Hematopoietic multipotent progenitor cell treated with erythropoietin and hydrocortisone succinate and interleukin-3 and kit ligand, for 15 days (in vitro differentiated cells): ENCODE measurements around the gene ANKRD33B.
"Not testable (repeated sequence)": the region's sequence is repeated elsewhere in the genome, so short reads cannot be mapped to it uniquely, and the experiment has no call there.

Source experiments
- DNase-seq: peaks from one replicate; pipeline ENCODE4 v3.0.0-alpha.2; 2015; ENCODE audit warnings: low spot score

ANKRD33B gene

DNA sequence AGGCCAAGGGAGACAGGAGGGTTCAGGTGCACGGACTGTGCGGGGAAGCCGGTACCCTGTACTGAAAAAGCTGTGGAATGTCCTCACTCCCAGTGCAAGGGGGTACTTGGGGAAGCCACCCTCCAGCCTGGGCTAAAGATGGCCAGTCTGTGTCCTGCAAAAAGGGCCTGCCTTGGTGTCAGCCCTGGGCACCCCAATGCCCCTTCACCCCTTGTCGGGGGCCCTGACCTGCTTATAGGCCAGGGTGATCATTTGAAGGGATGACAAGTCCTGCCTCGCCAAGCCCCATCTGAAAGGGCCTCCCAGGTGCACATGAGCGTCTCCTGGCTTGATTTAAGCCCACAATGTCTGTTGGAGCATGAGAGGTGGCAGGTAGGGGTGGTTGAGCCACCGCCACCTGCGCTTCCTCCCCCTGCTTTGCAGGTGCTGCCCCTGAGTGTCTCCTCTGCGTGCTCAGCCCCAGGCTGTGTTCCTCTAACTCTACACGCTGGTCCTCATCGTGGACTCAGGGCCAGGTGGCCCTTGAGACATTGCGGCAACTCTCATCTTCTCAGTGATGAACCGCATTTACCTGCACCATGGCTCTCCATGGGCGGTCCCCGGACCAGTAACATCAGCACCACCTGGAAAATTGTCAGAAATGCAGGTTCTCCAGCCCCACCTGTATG, 97.0 kb downstream of the ANKRD33B start:
- DNase-seq: no peak

DNA sequence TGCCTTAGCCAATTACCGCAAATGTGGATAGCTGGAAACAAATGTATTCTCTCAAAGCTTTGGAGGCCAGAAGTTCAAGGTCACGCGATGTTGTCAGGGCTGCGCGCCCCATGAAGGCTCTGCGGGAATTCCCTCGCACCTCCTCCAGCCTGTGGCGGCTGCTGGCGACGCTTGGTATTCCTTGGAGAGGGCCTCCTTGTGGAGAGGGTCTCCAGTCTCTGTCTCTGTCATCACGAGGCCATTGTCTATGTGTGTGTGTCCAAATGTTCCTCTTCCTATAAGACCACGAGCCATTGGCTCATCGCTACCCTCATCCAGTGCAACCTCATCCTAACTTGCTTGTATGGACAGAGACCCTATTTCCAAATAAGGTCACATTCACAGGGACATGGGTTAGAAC, 97.5 kb downstream of the ANKRD33B start:
- no peak for DNase-seq

DNA sequence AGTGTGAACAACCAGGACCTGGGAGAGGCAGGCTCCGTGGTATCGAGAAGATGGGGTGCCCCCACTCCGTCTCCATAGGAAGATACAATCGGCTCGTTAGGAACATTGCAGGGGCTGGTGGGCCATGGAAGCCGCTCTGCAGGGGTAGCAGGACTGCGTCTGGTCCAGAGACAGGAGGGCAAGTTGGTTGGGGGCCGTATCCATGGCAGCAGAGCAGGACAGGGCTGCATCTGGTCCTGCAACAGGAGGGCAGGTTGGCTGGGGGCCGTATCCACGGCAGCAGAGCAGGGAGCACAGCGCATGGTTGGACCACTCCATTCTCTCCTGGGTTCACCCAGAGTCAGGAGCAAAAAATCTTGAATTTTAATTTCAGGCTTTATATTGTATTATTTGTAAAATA, 98.2 kb downstream of the ANKRD33B start:
- no peak for DNase-seq

DNA sequence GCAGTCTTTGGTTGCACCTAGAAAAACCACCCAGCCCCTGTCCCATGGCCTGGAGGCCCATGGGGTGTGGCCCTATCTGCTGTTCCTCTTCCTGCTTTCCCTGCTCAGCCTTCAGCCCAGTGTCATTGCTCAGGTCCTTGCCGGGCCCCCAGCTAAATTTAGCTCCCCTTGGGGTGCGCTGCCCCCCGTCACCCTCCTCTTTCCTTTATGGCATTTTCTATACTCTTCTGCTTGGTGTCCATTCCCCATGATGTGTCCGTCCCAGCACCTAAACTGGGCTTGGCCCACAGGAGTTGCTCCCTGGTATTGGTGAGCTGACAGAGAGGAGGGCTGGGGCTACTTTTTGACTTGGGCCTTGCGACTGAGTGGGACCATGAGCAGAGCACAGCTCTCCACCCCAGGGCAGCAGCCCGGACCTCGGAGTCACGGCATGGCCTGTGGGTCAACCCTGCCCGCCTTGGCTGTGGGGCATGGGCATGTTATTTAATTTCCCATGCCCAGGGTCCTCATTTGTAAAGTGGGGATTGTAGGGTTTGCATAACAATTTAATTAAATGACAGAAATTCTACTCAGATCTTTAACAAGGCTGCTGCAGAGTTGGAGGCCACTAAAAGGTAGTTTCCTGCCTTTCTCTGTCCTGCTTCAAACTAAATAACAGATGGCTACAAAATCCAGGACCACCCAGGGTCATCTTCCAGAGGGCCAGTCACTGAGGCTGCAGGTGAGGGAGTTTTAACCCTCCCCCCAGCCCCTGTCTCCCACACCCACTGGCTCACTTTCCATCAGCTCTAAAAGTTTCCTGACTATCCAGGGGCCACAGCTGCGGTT, 99.0 kb downstream of the ANKRD33B start:
- DNase-seq: no peak

DNA sequence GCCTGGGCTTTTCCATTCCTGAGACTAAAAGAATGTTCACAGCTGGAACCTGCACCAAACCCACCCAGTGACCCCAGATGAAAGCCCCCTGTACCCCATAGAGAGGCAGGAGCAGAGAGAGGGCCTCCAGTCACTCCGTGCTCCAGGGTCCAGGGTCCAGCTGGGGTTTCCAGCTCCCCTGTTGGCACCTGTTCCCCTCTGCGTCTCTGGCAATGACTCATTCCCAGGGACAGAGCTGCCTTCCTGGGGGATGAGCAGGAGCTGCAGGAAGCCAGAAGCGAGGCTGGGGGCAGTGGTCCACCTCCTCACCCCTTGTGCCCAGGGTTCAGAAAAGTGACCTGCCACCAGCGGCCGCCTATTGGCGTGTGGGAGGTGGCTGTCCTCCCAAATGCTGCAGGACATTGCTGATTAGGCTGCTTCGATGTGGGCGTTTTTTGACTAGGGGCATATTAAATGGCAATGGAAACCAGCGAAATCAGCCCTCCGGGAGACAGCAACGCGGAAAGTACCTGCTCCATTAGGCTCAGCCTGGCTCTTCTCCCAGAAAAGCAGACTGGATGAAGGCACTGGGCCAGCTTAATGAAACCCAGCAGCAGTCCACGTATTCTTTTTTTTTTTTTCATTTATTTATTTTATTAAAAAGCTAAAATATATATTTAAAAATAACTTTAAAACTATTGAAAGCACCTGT, 99.8 kb downstream of the ANKRD33B start:
- no peak for DNase-seq

DNA sequence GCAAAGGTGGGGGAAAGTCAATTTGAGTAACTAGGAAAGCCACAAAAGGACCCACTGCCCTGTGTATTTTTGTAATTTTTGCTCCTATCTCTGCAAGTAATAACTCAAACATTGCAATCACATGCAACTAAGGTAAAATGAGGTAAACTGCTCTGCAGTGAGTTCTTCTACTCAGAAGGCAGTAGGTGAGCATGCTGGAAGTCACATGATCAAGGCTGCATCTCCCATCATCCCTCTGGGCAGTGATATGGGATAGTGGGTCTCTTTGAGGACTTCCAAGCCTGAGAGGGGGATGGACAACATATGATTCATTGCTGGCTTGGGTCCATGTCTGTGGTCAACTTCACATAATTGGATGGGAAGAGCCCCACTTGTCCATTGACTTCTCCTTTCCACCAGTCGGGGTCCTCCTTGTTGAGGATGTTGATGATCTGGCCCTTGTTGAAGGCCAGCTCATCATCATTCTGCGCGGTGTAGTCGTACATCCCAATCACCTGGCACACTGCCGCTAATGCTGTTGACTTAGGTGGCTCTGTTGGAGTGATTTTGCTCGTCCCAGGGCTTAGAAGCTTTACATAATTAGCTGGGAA, 100.4 kb downstream of the ANKRD33B start:
- DNase-seq: not testable (repeated sequence)

DNA sequence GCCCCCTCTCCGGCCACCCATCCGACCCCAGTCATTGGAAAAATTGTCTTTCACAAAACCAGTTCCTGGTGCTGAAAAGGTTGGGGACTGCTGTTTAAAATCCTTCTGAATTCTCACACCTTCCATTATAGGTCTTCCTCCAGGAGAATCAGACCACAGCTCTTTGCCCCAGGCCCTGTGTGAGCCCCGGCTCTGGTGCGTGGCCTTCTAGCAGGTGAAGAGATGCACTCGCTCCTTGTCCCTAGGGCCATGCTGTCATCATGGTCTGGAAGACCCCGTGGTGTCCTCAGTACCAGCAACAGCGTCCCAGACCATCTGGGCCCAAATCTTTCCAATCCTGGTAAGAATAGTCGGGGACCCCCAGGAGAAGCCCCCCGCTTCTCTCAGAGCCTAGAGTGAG, 101.9 kb downstream of the ANKRD33B start:
- DNase-seq: no peak

DNA sequence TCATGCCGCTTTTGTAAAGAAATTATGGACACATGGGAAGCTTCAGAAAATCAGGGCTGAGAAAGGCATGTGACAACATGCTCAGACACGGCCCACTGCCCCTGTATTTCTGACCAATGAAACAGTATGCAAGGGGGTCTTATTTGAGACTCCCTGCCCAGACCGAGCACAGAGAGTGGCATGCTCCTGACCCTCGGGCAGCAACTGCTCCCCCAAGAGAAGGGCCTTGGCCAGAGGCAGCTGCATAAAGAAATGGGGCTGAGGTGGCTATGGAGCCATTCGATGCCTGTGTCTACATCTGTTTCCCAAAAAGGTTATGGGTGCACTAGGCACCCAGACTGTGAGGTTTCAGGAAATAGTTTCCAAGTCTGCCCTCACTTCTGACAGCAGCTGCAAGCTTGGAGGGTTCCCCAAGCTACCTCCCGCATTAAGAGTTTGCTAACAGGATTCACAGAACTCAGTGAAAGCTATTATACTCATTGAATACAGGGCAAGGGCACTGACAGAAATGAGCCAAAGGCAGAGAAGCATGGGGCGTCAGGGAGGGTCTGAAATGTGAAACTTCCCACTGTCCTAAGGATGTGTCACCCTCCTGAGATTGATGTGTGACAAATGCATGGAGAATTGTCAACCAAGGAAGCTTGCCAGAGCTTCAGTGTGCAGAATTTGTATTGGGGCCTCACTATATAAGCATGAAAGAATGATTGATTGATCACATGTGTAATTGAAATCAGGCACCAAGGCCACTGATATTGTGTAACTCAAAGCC, 102.8 kb downstream of the ANKRD33B start:
- no peak for DNase-seq

DNA sequence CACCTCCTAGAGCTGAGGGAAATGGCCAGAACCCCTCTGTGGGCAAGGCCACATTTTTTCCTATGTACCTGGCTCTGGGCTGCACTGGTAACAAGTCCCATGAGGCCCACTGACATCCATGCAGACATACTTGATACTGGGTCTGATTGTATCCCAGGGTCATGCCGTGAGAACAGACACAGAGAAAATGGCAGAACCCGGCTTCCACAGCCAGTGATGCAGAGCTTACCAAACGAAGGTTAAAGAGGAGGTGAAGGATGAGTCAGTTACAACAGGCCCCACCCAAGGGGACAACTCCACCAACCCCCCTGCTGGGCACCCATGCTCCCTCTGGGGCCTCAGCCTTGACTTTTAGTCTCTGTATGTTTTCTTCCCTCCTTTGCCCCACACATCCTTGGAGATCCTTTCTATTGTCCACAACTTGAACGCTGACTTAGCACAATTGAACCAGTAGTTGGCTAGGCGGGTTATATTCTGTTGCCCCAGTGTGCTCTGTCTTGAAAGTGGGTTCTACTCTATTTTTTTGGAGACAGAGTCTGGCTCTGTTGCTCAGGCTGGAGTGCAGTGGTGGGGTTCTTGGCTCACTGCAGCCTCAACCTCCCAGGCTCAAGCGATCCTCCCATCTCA, 103.7 kb downstream of the ANKRD33B start:
- DNase-seq: no peak

DNA sequence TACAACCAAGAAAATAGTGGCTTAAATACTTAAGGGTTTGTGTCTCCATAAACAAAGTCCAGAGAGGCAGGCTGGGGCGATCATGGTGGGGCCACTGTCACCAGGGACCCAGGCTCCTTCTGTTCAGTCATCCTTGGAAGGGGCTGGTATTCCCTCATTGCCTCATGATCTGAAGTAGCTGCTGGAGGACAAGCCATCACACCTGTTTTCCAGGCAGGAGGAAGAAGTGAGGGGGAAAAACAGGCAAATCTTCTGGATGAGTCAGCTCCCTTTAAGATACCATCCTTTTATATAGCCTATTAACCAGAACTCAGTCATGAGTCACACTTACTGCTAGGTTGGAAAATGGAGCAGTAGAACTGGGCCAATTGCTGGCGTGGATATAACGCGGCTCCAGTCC, 104.8 kb downstream of the ANKRD33B start:
- DNase-seq: no peak

DNA sequence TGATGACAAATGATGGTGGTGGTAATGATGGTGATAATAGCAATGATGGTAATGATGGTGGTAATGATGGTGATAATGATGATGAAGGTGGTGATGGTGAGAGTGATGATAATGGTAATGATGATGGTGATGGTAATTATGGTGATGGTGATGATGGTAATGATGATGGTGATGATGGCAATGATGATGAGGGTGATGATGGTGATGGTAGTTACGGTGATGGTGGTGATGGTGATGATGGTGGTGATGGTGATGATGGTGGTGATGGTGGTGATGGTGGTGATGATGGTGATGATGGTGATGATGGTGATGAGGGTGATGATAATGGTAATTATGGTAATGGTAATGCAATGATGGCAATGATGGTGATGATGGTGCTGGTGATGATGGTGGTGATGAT, 106.1 kb downstream of the ANKRD33B start:
- DNase-seq: no peak

DNA sequence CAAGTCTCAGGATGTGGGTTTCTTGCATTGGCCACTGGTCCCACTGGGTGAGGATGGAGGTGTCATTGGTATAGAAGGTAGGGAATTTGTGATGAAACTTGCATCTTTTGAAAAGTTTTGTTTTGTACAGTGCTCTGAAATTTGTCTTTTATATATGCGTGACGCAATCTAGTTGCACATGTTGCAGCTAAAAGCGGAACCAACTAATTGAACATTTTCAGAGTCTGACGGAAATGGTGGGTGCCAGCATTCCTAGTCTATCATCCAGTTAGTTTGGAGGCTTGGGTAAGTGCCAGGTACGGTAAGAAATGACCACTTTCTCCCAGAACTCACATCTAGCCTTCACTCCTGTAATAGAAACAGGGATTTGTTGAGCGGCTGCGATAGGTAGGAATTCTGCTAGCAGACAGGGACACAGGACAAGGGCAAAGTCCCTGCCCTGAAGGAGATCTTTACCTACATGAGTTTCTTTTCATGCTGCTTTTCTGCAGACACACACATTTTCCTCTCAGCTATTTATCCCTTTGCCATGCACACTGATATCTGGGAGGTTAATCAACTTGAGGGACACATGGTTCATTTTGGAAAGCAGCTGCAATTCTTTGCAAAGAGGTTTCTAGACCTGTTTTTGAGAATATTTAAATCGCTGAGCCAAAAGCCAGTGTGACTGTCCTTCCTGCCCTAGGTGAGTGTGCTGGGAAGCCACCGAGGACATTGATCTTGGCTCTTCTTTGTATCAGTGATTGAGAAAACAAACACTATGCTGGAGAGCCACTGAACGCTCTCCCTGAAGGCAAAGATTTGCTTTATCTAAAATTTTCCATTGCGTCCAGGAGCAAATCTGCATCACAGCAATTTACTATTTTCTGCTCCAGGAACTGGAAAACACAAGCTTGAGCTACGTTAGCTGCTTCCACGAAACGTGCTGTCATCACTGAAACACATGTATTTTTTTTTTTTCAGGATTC, 107.5 kb downstream of the ANKRD33B start:
- DNase-seq: no peak

DNA sequence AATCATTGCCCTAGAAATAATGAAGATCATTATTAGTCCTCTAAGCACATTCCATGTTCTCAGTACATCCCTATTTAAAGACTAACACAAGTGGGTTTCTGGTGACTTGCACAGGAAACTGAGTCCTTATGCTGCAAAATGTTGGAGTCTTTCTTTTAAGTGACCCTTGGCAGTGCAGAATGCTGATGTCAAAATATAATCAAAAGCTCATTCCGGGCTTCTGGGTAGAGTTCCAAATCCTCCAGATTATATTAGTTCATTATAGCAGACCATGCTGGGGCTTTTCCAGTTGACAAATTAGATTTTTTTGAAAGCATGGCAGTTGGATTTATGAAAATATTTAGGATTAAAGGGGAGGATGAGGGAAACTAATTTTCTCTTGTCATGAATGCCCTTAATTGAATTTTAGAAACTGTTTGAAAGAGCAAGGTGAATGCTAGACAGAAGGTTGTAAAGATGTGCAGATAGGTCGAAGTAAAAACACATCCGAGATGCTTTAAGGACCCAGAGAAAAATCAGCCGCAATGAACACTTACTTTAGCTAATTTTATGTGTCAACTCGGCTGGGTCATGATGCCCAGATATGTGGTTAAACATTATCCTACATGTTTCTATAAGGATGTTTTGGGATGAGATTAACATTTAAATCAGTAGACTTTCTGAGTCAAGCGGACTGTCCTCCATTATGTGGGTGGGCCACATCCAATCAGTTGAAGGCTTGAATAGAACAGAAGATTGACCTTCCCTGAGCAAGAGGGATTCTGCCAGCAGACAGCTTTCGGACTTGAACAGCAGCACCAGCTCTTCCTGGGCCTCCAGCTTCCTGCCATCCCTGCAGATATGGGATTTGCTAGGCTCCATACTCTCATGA, 108.5 kb downstream of the ANKRD33B start:
- no peak for DNase-seq

DNA sequence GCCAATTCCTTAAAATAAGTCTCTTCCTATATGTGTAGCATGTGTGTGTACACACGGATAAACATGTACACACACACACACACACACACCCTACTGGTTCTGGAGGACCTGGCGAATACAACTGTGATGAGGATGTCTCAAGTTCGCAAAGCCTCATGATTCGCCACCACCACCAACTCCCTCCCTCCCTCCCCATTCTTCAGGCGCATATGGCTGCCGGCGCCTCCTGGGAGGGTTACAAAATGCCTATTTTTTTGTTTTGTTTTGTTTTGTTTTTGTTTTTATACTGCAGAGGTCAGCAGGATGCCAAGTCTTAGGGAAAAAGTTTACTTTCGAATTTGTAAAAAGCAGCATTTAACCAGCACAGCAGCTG, 109.1 kb downstream of the ANKRD33B start:
- DNase-seq: no peak

DNA sequence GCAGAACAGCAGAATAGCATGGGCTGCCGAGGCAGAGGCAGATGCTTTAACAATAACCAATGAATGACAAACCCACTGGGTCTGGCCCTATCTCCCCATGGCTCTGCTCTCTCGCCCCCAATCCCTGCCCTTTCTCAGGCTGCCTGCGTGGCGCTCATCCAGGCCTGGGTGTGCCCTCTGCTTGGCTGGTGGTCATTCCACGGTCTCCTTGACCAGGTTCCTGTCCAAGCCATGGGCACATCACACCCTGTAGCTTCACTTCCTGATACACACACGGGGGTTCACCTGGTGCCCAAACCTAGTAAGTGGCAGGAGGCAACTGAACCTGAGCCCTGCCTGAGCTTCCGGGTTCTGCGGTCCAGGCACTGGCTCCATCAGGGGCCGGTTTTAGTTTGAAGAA, 109.5 kb downstream of the ANKRD33B start:
- no peak for DNase-seq

DNA sequence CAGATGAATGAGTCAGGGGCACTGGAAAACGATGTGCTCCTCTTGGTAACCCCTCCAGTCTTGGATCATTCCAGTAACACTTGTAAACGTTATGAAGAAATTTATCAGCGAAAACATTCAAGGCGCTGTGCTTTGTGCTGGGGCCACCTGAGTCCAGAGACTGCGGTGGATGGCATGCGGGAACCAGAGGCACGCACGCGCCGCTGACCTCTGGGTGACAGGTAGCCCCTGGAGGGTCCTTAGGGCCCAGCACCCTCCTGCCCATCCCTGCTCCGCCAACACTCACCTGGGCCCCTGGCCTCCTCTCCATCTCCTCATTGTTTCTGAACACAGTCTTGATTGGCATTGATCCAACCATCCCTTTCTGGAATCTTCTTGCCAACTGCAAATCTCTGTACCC, 110.2 kb downstream of the ANKRD33B start:
- no peak for DNase-seq

DNA sequence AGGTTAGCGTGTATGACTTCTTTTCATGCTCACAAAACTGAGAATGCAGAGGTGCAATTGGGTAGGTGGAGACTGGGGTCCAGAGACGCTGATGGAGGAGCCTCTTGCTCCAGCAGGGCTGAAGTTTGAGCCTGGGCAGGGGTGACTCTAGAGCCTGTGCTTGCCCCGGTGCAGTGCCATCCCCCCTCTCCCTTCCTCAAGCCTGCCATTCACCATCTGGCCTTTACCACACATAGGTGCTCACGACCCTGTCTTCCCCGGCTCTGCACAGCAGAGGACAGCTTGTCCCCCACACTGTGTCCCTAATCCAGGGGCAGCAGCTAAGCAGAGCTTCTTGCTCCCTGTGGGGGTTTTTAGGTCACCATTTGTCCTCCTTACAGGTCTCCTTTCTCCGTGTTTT, 110.7 kb downstream of the ANKRD33B start:
- no peak for DNase-seq

DNA sequence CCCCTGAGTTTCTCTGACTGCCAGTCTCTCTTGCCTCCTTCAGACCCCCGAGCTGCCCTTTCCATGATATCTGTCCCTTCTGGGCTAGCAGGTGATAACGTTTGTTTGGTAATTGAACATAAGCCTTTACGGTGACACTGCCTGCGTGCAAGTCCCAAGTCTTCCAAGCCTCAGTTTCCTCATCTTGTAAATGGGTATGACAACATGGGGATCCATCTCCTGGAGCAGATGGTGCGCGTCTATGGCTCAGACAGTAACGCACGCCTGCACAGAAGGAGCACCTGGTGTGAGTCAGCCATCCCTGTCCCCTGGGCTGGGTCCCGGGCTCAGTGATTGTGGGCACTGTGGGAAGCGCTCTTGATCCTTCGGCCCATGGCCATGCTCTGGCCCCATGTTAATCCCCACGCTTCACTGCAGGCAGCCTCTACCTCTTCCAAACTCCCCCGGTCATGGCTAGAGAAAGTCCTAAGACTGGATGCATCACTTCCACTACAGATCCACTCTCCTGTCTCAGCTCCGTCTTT, 111.4 kb downstream of the ANKRD33B start:
- DNase-seq: no peak

DNA sequence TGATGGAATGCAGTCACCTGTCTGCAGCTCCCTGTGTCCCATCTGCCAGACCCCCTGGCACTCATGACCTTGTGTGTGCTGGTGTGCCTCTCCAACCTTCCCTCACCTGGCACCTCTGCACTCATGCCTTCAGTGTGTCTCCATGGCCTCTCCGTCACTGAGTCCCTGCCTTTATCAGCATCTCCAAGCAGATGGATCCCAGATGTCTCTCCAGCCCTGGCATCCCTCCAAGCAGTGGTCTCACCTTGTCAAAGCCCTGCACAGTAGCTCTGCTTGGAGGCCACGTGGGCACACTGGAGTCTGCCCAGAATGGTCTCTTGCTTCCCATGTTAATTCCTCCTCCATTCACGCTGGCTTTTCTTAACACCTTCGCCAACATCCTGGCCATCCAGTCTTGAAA, 112.4 kb downstream of the ANKRD33B start:
- DNase-seq: no peak
